ENCODE measurements around the gene LAPTM5.
"Not testable (repeated sequence)": the region's sequence is repeated elsewhere in the genome, so short reads cannot be mapped to it uniquely, and the experiment has no call there.

The LAPTM5 gene, protein sequence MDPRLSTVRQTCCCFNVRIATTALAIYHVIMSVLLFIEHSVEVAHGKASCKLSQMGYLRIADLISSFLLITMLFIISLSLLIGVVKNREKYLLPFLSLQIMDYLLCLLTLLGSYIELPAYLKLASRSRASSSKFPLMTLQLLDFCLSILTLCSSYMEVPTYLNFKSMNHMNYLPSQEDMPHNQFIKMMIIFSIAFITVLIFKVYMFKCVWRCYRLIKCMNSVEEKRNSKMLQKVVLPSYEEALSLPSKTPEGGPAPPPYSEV

DNA sequence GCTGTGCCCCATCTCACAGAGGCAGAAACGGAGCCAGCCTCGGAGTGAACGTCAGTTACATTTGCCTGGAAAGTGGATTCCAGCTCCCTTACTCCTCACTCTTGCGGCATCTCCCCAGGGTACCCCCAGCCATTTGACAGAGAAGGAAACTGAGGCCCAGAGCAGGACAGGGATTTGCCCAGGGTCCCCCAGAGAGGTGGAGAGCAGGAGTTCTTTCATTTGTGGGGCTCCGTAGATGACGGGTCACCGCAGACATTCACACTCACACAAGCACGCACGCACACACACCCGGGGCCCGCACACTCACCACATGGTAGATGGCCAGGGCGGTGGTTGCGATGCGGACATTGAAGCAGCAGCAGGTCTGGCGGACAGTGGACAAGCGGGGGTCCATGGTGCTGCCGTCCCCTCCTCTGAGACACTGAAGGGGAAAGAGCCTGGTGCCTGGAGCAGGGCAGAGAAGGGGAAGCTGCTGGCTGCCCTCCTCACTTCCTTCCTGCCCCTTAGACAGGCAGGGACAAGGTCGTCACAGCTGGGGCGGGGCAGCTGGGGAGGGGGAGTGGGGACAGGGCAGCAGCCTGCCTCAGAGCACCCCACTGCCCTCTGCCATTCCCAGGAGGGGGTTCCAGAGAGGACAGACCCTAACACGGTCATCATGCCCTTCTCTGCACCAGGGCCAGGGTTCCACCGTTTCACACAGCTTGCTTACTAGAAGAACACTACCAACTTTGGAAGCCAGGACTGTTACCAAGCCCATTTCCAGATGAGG lies at the start of gene LAPTM5:
Gene LAPTM5, minus strand, starts transcription at position 423 of the 769 bp plus-strand sequence. Its CDS starts 29 bp downstream, at position 394.
- no peak for DNase-seq

DNA sequence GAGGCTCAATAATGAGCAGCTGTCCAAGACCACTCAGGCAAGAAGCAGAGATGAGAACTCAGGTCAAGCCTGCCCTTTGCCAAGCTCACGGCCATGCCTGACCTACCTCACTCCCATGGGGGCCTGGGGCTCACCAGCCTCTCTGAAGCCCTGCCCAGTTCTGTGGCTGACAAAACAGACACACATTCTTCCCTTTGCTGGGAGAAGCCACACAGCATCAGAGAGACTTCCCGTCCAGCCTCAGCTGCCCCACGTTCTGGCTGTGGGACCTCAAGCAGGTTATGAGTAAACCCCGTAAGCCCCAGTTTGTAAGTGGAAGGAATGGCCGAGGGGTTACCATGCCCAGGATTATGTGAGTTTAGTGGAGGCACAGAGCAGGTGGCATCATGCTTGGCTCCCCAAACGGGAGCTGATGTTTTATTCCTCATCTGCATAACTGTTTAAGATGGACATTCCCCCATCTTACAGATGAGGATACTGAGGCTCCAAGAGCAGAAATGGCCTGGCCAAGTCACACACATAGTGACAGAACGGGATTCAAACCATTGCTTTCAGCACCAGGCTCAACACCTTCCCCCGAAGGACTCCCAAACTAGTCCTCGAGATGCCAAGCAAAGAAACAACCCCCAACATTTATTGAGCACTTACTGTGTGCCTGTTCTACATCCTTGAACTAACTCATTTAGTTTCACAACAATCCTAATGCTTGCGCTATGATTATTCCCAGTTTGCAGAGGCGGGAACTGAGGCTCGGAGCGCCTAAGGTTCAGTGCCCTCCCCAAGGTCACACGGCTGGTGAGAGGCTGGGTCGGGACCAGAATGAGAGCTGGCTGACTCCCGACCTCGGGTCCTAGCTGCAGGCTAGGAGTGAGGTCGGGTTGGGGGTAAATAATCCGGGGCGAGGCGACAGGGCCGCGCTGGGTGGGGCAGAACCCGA lies 49.1 kb upstream of the LAPTM5 start:
- no peak for DNase-seq

DNA sequence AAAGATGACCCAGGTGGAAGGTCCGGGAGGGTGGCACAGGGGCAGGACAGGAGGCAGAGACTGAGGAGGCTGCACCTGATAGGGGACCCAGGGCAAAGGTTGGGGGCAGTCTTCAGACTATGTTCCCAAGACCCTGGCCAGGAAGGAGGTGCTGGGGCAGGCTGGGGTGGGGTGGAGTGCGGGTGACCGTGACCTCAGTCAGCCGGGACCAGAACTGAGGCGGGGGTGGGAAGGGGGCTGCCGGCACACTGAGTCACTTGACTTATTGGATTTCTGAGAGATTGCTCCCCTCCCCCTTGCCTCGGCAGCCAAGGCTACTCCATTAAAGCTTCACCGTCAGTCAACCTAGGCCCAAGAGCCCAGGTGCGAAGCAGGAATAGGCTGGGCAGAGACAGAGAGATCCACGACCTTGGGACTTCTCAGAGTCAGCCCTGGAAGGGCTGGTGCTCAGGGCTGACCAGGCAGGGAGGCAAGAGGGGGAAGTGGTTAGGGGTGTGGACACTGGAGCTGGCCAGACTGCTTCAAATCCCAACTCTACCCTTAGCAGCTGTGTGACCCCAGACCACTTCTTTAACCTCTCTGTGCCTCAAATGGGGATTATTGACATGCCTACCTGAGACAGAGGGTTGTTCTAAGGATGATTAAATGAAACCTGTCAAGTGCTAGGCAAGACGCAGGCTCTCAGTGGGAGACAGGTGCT lies 47.9 kb upstream of the LAPTM5 start:
- no peak for DNase-seq

DNA sequence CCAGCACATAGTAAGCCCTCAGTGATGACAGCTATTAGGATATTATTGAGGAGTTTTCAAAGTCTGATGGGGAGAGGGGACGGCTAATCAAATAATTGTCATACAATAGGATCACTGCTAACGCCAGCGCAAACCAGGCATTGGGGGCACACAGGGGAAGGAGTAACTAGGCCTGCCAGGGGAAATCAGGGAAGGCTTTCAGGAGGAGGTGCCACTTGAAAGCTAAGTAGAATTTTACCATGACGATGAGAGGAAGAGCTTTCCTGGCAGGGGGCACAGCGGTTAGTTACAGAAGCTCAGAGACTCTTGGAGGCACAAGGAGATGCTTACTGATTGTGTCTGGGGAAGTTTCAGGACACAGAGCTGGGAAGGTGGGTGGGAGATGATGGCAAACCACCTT lies 47.2 kb upstream of the LAPTM5 start:
- DNase-seq, result no peak

DNA sequence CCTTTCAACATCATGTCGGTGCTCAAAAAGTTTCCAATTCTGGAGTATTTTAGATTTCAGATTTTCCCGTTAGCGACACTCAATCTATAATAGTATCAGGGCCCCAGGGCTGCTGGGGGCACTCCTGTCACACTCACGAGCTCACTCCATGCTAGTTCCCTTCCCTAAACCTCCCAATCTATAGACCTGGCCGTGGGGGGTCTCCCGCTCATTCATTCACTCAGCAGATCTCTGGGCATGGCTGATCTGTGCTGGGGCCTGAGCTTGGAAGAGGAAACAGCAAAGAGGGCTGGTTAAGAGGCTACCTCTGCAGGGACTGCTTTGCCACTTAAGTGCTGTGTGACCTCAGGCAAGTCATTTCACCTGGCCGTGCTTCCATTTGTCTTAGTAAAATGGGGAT lies 46.8 kb upstream of the LAPTM5 start:
- DNase-seq, result no peak

DNA sequence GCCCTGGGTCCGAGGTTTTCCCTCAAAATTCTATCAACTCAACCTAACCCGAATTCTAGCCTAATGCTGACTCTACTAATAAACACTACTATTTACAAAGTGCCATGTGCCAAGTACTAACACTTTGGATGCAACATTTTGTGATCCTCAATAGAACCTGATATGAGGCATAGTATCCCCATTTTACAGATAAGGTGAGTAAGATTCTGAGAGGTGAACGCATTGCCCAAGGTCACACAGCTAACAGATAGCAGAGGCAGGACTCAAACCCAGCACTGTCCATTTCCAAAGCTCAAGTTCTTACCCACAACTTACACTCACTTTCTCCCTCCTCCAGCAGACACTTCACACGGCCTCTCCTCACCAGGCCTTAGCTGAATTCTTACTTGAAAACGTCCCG lies 46.0 kb upstream of the LAPTM5 start:
- no peak for DNase-seq

DNA sequence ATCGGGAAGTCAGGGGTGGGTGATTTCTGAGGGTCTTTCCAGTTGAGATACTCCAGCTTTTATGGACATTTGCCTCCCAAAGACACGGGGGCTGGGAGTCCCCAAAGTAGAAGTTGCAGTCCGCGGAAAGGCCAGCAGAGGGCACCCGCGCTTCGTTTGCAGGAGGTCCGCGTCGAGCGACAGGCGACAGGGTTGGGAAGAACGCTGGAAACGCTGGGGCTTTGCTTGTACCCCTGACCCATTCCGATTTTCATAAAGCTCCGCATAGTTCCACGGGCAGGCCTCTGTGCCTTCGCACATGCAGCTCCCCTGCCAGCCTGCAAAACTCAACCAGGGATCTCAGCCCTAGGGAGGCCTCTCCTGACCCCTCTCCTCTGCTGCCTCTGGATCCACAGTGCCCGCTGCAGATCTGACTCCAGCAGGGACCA lies 44.2 kb upstream of the LAPTM5 start:
- peak; percentile 18 for DNase-seq

DNA sequence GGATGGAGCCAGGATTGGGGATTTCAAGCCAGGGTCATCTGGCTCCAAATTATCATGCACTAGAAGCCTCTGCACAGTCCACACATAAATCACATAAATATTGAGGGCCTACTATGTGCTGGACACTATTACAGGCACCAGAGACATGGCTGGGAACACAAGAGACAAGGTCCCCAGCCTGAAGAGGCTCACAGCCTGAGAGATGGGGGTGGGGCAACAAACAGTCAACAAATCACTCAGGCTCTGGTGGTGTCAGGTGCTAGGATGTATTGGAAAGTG lies 41.6 kb upstream of the LAPTM5 start:
- DNase-seq, result no peak

DNA sequence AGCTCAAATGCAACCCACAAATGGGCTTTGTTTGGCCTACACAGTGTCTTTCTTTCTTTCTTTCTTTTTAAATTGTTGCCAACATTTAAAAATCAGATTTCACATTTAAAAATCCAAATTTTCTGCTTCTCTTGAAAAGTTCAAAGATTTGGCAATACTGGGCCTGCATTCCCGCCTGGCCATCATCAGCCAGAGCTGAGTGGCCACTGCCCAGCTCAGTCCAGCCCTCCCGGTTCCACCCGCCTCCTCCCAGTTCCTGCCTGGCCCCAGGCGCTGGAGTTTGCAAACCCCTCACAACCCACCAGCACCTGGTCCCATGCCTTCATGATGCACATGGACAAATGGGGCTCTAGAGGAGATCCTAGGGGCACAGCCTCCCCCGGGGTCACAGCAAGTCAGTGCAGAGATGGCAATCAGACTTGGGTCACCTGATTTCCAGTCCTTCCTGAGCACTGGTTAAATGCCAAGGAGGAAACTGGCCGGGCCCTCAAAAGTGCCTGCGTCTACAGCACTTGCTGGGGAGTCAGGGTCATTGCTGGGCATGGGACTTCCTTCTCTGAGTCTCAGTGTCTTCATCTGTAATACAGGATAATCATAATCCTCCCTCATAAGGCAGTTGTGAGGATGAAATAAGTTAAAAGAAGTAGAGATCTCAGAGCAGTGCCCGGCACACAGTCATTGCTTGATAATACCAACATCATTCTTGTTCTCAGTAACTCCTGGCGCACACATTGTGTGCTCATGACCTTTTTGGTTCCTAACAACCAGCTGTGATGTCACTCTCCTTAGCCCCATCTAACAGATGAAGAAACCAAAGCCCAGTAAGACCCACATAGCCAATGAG lies 41.0 kb upstream of the LAPTM5 start:
- DNase-seq, result no peak

DNA sequence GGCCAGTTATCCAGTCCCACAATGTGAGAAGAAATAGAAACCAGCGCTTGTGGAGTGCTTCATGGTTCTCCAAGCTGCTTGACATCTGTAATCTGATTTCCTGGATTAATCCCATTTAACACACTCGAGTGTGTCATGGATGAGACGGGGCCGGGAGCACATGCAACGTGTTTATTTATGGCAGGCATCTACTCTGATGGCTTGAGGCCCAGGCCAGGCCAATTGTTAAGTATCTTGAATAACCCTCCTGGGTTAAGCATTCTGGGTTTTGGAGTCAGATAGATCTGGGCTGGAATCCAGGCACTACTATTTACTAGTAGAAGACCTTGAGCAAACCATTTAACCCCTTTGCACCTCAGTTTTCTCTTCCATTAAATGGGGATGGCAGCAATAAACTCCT lies 37.5 kb upstream of the LAPTM5 start:
- DNase-seq, result no peak

DNA sequence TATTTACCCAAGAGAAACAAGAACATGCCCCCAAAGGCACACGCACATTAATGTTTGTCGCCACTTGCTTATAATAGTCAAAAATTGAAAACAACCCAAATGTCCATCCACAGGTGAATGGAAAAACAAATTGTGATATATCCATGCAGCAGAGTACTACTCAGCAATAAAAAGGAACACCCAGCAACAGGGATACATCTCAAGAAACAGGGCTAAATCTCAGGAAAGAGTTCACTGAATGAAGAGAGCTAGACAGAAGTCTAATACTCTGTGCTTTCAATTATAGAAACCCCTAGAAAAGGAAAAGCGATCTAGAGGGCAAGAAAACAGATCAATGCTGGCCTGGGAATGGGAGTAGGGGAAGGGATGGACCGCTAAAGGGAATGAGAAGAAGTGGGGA lies 36.7 kb upstream of the LAPTM5 start:
- DNase-seq, result no peak

DNA sequence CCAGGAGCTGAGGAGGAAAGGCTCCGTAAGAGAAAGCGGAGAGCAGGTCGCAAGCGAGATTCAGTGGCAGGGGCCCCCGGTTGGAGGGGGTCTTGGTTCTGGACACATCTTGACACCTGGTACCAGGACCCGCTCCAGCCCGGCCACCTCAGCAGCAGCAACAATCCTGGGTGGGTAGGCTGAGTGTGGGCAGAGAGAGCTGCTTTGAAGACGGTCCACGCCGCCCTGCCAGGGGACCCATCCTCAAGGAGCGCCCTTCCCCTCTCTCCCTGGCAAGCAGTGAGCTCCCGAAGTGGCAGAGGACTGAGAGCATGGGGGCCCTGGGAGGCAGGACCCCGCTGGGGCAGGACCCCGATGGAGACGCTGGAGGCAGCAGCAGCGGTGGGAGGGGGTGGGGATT lies 35.6 kb upstream of the LAPTM5 start:
- no peak for DNase-seq

DNA sequence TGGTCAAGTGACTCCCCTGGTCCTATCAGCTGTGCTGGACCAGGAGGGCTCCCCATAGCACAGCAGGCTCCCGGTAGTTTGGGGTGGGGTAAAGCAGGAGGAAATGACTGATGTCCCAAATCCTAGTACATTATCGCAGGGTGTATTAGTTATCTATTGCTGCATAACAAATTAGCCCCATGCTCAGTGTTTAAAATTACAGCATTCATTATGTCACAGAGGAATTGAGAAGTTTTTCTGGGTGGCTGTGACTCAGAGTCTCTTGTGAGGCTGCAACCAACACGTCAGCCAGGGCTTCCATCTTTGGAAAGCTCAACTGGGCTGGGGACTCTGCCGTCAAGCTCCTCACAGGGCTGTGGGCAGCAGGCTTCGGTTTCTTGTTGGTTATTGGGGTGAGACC lies 34.3 kb upstream of the LAPTM5 start:
- DNase-seq, result no peak

DNA sequence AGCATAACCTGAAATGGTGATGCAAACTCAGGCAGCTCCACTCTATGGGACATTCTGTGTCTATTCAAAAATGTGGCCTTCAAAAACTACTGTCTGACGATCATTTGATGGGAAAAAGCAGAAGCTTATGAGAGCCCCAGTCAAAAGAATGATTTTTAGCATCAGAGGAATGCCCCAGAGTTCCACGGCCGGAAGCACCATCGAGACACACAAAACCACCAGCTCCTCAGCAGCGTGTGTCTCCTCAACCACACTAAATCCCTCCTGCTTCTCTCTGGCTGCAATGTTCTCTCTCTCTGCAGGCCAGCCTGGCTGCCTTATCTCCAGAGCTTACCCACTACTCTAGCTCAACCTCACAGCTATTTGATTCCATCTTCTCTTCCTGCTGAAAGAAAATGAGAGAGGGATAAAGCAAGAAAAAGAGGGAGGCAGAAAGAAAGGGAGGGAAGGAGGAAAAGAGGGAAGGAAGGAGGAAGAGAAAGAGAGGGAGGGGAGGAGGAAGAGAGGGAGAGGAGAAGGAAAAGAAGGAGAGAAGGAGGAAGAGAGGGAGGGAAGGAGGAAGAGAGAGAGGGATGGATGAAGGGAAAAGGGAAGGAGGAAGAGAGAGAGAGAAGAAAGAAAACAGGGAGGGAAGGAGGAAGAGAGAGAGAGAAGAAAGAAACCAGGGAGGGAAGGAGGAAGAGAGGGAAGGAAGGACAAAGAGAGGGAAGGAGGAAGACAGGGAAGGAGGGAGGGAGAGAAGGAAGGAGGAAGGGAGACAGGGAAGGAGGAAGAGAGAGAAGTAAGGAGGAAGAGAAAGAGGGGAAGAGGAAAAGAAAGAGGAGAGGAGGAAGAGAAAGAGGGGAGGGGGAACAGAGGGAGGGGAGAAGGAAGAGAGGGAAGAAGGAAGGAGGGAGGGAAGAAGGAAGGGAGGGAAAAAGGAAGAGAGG lies 33.5 kb upstream of the LAPTM5 start:
- DNase-seq, result no peak

DNA sequence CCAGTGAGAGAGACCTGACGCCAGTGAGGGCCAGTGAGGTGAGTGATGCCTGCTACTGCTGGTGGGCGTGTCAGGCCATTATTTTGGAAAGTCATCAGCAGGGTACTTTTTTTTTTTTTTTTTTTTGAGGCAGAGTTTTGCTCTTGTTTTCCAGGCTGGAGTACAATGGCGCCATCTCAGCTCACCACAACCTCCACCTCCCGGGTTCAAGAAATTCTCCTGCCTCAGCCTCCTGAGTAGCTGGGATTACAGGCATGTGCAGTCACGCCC lies 32.6 kb upstream of the LAPTM5 start:
- not testable (repeated sequence) for DNase-seq

DNA sequence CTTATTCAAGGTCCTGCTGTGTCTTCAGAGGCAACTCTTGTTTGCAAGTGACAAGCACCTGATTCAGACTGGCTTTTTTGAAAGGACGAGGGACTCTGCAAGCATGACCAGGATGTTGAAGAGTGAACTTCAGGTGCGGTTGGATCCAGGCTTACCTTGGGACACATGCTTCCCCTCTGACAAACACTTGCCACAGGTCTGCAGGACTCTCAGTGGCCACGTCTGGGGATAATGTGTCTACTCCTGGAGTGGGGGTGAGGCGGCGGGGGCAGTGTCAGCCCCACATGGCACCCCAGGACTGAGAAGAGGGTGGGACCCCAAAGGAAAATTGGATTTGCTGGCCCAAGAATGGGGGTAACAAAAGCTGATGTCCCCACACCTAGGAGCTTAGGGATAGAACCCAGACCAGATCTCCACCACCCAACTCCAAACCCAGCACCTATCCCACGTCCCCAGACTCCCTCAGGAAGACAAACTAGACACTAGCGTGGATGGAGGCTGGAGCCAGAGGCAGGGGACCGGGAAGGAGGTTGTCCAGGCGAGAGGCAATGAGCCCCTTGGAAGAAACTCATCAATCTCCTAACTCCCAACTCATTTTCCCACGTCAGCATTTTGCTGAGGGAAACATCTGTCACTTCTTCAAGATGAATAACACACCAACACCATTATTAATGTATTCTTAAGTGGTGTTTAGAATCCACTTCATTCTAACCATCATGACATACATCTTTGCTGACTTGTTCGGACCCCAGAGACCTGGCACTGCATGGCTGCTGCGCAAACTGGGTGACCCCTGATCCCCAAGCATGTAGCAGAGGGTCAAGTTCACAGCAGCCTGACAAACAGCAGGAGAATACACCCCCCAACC lies 32.0 kb upstream of the LAPTM5 start:
- DNase-seq, result no peak

DNA sequence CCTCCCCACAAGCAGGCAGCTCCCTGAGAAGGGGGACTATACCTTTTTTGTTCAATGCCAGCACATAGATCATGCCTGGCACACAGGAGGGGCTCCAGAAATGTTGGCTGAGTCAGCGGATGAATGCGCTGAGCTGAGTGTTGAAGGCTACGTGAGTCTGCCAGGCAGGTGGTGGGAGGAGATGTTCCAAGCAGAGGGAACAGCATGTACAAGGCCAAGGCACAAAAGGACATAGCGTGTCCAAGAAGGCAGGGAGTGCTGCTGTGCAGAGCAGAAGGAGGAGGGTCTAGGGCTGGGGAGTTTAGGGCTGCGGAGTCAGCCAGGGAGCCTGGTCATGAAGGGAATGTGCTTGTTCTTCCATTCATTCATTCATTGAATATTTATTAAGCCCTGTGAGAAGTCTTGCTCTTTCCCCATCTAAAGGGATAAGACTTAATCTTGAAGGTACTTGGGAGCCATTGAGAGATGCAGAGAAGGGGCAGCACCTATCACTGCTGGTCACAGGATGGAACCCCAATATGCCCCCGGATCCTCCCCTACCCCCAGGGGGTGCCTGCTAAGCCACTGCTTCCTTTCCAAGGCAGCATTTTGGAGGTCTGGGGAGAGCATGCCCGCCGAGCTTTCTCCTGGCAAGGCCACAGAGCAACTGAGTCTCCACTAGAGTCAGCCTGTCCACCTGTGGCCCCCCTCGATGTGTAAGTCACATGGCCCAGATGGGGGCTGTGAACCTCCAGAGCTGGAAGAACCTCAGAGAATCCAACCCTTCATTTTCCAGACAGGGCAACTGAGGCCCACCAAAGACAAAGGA lies 31.2 kb upstream of the LAPTM5 start:
- DNase-seq, result no peak

DNA sequence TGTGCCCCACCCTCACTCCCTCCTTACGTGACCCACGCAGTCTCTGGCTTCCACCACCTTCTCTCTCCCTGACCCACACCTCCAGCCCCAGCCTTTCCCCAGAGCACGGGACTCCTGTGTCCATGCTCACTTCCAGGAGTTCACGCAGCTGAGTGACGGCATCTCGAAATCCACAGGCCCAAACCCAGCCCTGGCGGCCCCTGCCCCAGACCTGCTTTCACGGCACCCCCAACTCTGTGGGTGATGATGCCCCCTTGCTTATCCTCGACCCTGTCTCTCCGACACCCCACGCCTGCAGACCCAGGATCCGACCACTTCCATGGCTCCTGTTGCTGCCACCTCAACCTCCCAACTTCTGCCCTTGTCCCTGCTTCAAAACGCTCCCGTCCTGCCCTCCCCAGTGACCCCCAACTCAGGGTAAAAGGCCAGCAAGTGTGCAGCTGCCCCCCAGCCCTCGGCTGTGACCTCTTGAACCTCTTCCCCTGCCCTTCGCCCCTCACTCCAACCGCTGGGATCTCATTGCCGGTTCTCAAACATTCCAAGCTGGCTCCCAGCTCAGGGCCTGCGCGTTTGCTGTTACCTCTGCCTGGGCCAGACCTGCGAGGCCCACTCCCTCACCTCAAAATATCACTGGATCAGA lies 30.4 kb upstream of the LAPTM5 start:
- no peak for DNase-seq

DNA sequence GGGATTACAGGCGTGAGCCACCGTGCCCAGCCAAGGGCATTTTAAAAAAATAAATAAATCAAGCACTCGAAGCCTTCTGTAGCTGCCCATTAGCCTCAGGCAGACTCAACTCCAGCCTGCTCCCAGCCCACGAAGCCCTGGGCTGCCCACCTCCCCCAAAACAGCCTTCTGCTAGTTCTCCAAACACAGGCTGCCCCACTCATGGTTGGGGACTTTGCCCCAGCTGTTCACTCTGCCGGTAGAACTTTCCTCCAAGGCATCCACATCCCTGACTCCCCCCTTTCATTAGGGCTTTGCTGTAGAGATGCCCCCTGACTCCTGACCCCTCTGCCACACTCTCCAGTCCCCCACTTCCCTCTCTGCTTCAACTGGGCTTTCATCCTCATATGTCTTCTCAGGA lies 29.7 kb upstream of the LAPTM5 start:
- DNase-seq, result no peak
